ENCODE measurements around the gene TRAF2.

TRAF2 gene

GRCh38 chr9:136900556-136900955 lies 14.2 kb downstream of the TRAF2 start:
- H3K4me3 ChIP-seq (ENCODE audit: low read depth, low read length), result no peak overlapping the region
- no peak for DNase-seq (ENCODE audit: low read depth)
- TF ChIP-seq MYC (IDR thresholded peaks at IDR 0.05; ENCODE audit: low read depth, low read length), result no peak

- TF ChIP-seq MYC (IDR thresholded peaks at IDR 0.05; ENCODE audit: low read depth, low read length) (no peak), CTCF (IDR thresholded peaks at IDR 0.05; ENCODE audit: low read depth, low read length) (no peak), POLR2A (IDR thresholded peaks at IDR 0.05; ENCODE audit: extremely low read depth, insufficient read length) (no peak)
- TF ChIP-seq, protein P1, sequence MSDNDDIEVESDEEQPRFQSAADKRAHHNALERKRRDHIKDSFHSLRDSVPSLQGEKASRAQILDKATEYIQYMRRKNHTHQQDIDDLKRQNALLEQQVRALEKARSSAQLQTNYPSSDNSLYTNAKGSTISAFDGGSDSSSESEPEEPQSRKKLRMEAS (IDR thresholded peaks at IDR 0.05; ENCODE audit: low read depth, low read length), result no peak
- H3K4me3 ChIP-seq (ENCODE audit: low read depth, low read length), result no peak overlapping the region
- no peak for DNase-seq (ENCODE audit: low read depth)
These were observed 14.7 kb downstream of the TRAF2 start for GRCh38 chr9:136900988-136901515.

GRCh38 chr9:136901516-136902258 lies 15.4 kb downstream of the TRAF2 start:
- DNase-seq (ENCODE audit: low read depth), result no peak
- H3K4me3 ChIP-seq (ENCODE audit: low read depth, low read length), result no peak overlapping the region
- TF ChIP-seq MYC (IDR thresholded peaks at IDR 0.05; ENCODE audit: low read depth, low read length) (no peak), CTCF (IDR thresholded peaks at IDR 0.05; ENCODE audit: low read depth, low read length) (no peak), POLR2A (IDR thresholded peaks at IDR 0.05; ENCODE audit: extremely low read depth, insufficient read length) (no peak)
- TF ChIP-seq, protein P1 (IDR thresholded peaks at IDR 0.05; ENCODE audit: low read depth, low read length), result no peak

GRCh38 chr9:136902259-136902821 lies 16.0 kb downstream of the TRAF2 start:
- TF ChIP-seq POLR2A (IDR thresholded peaks at IDR 0.05; ENCODE audit: extremely low read depth, insufficient read length) (no peak), MYC (IDR thresholded peaks at IDR 0.05; ENCODE audit: low read depth, low read length) (no peak), CTCF (IDR thresholded peaks at IDR 0.05; ENCODE audit: low read depth, low read length) (no peak)
- TF ChIP-seq, protein P1 (IDR thresholded peaks at IDR 0.05; ENCODE audit: low read depth, low read length), result no peak
- H3K4me3 ChIP-seq (ENCODE audit: low read depth, low read length), result no peak overlapping the region
- no peak for DNase-seq (ENCODE audit: low read depth)

GRCh38 chr9:136903041-136903554 lies 16.8 kb downstream of the TRAF2 start:
- H3K4me3 ChIP-seq (ENCODE audit: low read depth, low read length), result no peak overlapping the region
- TF ChIP-seq CTCF (IDR thresholded peaks at IDR 0.05; ENCODE audit: low read depth, low read length) (no peak), POLR2A (IDR thresholded peaks at IDR 0.05; ENCODE audit: extremely low read depth, insufficient read length) (no peak), MYC (IDR thresholded peaks at IDR 0.05; ENCODE audit: low read depth, low read length) (no peak)
- TF ChIP-seq, protein P1 (IDR thresholded peaks at IDR 0.05; ENCODE audit: low read depth, low read length), result no peak
- no peak for DNase-seq (ENCODE audit: low read depth)

GRCh38 chr9:136906266-136906665 lies 19.9 kb downstream of the TRAF2 start:
- DNase-seq (ENCODE audit: low read depth), result no peak
- TF ChIP-seq POLR2A (IDR thresholded peaks at IDR 0.05; ENCODE audit: extremely low read depth, insufficient read length) (no peak), CTCF (IDR thresholded peaks at IDR 0.05; ENCODE audit: low read depth, low read length) (no peak), MYC (IDR thresholded peaks at IDR 0.05; ENCODE audit: low read depth, low read length) (no peak)
- TF ChIP-seq, protein P1 (IDR thresholded peaks at IDR 0.05; ENCODE audit: low read depth, low read length), result no peak
- no peak overlapping the region for H3K4me3 ChIP-seq (ENCODE audit: low read depth, low read length)
